H9 (cell line): ENCODE data around the gene MAP3K20. TPM values are rescaled to one million over a fixed set of nuclear protein-coding genes. Genes with fewer than 3 reads are reported as not detected.

Source experiments
- DNase-seq: peaks from one replicate; pipeline ENCODE4 v3.0.0-alpha.2; 2017
- H2AFZ ChIP-seq: one replicate; pipeline ENCODE4 v1.6.1; 2013; ENCODE audit warnings: mild to moderate bottlenecking, low read length, control low read depth, moderate library complexity
- H2AK5ac ChIP-seq: 2 replicates; pipeline ENCODE4 v1.6.1; 2013; ENCODE audit warnings: low read length, control low read depth, mixed read lengths; ENCODE audit not compliant: insufficient read length
- H2BK120ac ChIP-seq: one replicate; pipeline ENCODE4 v1.6.1; 2013; ENCODE audit warnings: low read depth, mild to moderate bottlenecking, low read length, control low read depth, inconsistent platforms; ENCODE audit not compliant: poor library complexity, severe bottlenecking
- H2BK12ac ChIP-seq: 2 replicates; pipeline ENCODE4 v1.6.1; 2013; ENCODE audit warnings: low read length, control low read depth, mixed read lengths, low read depth; ENCODE audit not compliant: insufficient read length
- H2BK15ac ChIP-seq: 2 replicates; pipeline ENCODE4 v1.6.1; 2013; ENCODE audit warnings: low read depth, low read length, control low read depth
- H2BK20ac ChIP-seq: one replicate; pipeline ENCODE4 v1.6.1; 2013; ENCODE audit warnings: low read depth, mild to moderate bottlenecking, low read length, control low read depth, inconsistent platforms; ENCODE audit not compliant: poor library complexity, severe bottlenecking
- H2BK5ac ChIP-seq: 2 replicates; pipeline ENCODE4 v1.6.1; 2013; ENCODE audit warnings: low read length, control low read depth, mixed read lengths; ENCODE audit not compliant: insufficient read length
- H3K14ac ChIP-seq: 2 replicates; pipeline ENCODE4 v1.6.1; 2013; ENCODE audit warnings: low read length, control low read depth; ENCODE audit not compliant: insufficient read depth
- H3K18ac ChIP-seq: 2 replicates; pipeline ENCODE4 v1.6.1; 2013; ENCODE audit warnings: low read depth, mild to moderate bottlenecking, mixed read lengths, low read length, control low read depth; ENCODE audit not compliant: insufficient read length
- H3K23ac ChIP-seq: 2 replicates; pipeline ENCODE4 v1.6.1; 2013; ENCODE audit warnings: low read length, control low read depth, mixed read lengths, low read depth; ENCODE audit not compliant: insufficient read length
- H3K23me2 ChIP-seq: 2 replicates; pipeline ENCODE4 v1.6.1; 2013; ENCODE audit warnings: low read depth, mild to moderate bottlenecking, mixed read lengths, low read length, control low read depth; ENCODE audit not compliant: insufficient read length, poor library complexity, severe bottlenecking
- H3K27ac ChIP-seq: 2 replicates; pipeline ENCODE4 v1.5.1; 2013; ENCODE audit warnings: low read length, control low read depth, mixed read lengths, low read depth; ENCODE audit not compliant: insufficient read length
- H3K27me3 ChIP-seq: 2 replicates; pipeline ENCODE4 v1.6.1; 2013; ENCODE audit warnings: low read length, control low read depth, inconsistent platforms; ENCODE audit not compliant: insufficient read depth
- H3K4ac ChIP-seq: 2 replicates; pipeline ENCODE4 v1.6.1; 2013; ENCODE audit warnings: low read depth, mild to moderate bottlenecking, control low read depth, inconsistent platforms, low read length, moderate library complexity
- H3K4me1 ChIP-seq: 2 replicates; pipeline ENCODE4 v1.6.1; 2013; ENCODE audit warnings: low read length, control low read depth, inconsistent platforms; ENCODE audit not compliant: insufficient read depth
- H3K4me2 ChIP-seq: 2 replicates; pipeline ENCODE4 v1.6.1; 2013; ENCODE audit warnings: low read length, control low read depth, mixed read lengths; ENCODE audit not compliant: insufficient read length, insufficient read depth
- H3K56ac ChIP-seq: 2 replicates; pipeline ENCODE4 v1.6.1; 2013; ENCODE audit warnings: low read depth, mild to moderate bottlenecking, mixed read lengths, low read length, control low read depth; ENCODE audit not compliant: insufficient read length
- H3K79me1 ChIP-seq: 2 replicates; pipeline ENCODE4 v1.6.1; 2013; ENCODE audit warnings: low read depth, mild to moderate bottlenecking, moderate library complexity, low read length, control low read depth, inconsistent platforms; ENCODE audit not compliant: insufficient read depth, poor library complexity, severe bottlenecking
- H3K79me2 ChIP-seq: 2 replicates; pipeline ENCODE4 v1.6.1; 2013; ENCODE audit warnings: low read length, control low read depth, inconsistent platforms; ENCODE audit not compliant: insufficient read depth
- H3K9ac ChIP-seq: 2 replicates; pipeline ENCODE4 v1.6.1; 2013; ENCODE audit warnings: low read length, control low read depth, mixed read lengths; ENCODE audit not compliant: insufficient read length; ENCODE audit errors: extremely low read depth
- H3K9me3 ChIP-seq: one replicate; pipeline ENCODE4 v1.6.1; 2013; ENCODE audit warnings: low read depth, low read length, inconsistent platforms; ENCODE audit not compliant: control insufficient read depth
- H3T11ph ChIP-seq: one replicate; pipeline ENCODE4 v1.6.1; 2013; ENCODE audit warnings: mild to moderate bottlenecking, low read length, control low read depth, inconsistent platforms
- H4K20me1 ChIP-seq: one replicate; pipeline ENCODE4 v1.6.1; 2013; ENCODE audit not compliant: control insufficient read depth, insufficient read length, insufficient read depth
- H4K5ac ChIP-seq: 2 replicates; pipeline ENCODE4 v1.6.1; 2013; ENCODE audit warnings: low read depth, mild to moderate bottlenecking, mixed read lengths, low read length, control low read depth; ENCODE audit not compliant: insufficient read length
- H4K8ac ChIP-seq: replicated peaks from 2 replicates; pipeline ENCODE4 v1.6.1; 2013; ENCODE audit warnings: low read length, control low read depth, mixed read lengths, low read depth; ENCODE audit not compliant: insufficient read length
- H4K91ac ChIP-seq: 2 replicates; pipeline ENCODE4 v1.6.1; 2013; ENCODE audit warnings: low read depth, mild to moderate bottlenecking, moderate library complexity, mixed read lengths, low read length, control low read depth; ENCODE audit not compliant: insufficient read length
- H3K27ac Mint-ChIP-seq, 3 experiments: 2 replicates in 2 of 3; 3 replicates in 1 of 3; pipeline ENCODE4 v1.8.0; 2020 to 2021; ENCODE audit warnings: mixed read lengths in 3 of 3, mild to moderate bottlenecking in 1 of 3, moderate library complexity in 1 of 3
- H3K27me3 Mint-ChIP-seq: 2 replicates; pipeline ENCODE4 v1.8.0; 2021; ENCODE audit warnings: low read depth, mild to moderate bottlenecking, moderate library complexity, mixed read lengths
- H3K36me3 Mint-ChIP-seq, 3 experiments: 2 replicates in 2 of 3; 3 replicates in 1 of 3; pipeline ENCODE4 v1.8.0; 2020 to 2021; ENCODE audit warnings: low read depth in 3 of 3, mixed read lengths in 3 of 3; ENCODE audit not compliant: insufficient read depth in 1 of 3
- H3K4me1 Mint-ChIP-seq, 2 experiments: 2 replicates each; pipeline ENCODE4 v1.8.0; 2020; ENCODE audit warnings: mixed read lengths in 2 of 2
- H3K4me3 Mint-ChIP-seq, 2 experiments: 2 replicates in 1 of 2; 3 replicates in 1 of 2; pipeline ENCODE4 v1.8.0; 2020 to 2021; ENCODE audit warnings: mild to moderate bottlenecking in 2 of 2, mixed read lengths in 2 of 2, moderate library complexity in 1 of 2
- H3K9me3 Mint-ChIP-seq, 2 experiments: 2 replicates in 1 of 2; 3 replicates in 1 of 2; pipeline ENCODE4 v1.8.0; 2020; ENCODE audit warnings: mild to moderate bottlenecking in 2 of 2, mixed read lengths in 2 of 2, moderate library complexity in 1 of 2
- WGBS: extraction: QIAGEN DNeasy Blood & Tissue Kit; methylation state at CpG from one replicate; pipeline ENCODE4 v1.1.7; 2013; ENCODE audit warnings: missing lambda C conversion rate, low lambda C conversion rate, mixed read lengths; ENCODE audit not compliant: insufficient read length; ENCODE audit errors: extremely low coverage; 5-methylcytosine and 5-hydroxymethylcytosine counted together
- total RNA-seq: library from RNA; stranded (reverse); gene quantifications from 2 replicates; pipeline ENCODE4 v1.2.1, GENCODE V29; 2021
- TF ChIP-seq, protein P1 (sequence below): fragments of 200-600 bp; sonication (generic); conservative IDR thresholded peaks from 3 replicates; pipeline ENCODE4 v1.8.0; 2021; ENCODE audit warnings: antibody characterized with exemption, mild to moderate bottlenecking

Gene MAP3K20
- total RNA-seq, 1 experiment from 2014 or later: 8.7 TPM

GRCh38 chr2:173053043-173053699 lies 22.5 kb upstream of the MAP3K20 start:
- H2BK12ac ChIP-seq: no peak overlapping the region
- H2BK5ac ChIP-seq: no peak overlapping the region
- Mint-ChIP-seq H3K27ac (no peak overlapping the region), H3K9me3 (peaks cover under 1% of the 10 kb centered on the region in 2 experiments; a peak in 2 of 5 replicates), H3K36me3 (peaks cover 0 to under 1% (median 0%) of the 10 kb centered on the region in 3 experiments; a peak in 1 of 7 replicates), H3K4me3 (no peak overlapping the region), H3K27me3 (peaks cover 9% of the 10 kb centered on the region; the same call in 1 of the 2 replicates), H3K4me1 (no peaks in the 10 kb centered on the region)
- no peak overlapping the region for H3T11ph ChIP-seq
- H2BK120ac ChIP-seq: no peak overlapping the region
- H3K27me3 ChIP-seq: no peaks in the 10 kb centered on the region
- no peak overlapping the region for H4K8ac ChIP-seq
- no peaks in the 10 kb centered on the region for H3K9me3 ChIP-seq
- no peak overlapping the region for H3K4ac ChIP-seq
- H3K4me2 ChIP-seq: no peak overlapping the region
- H4K20me1 ChIP-seq: no peaks in the 10 kb centered on the region
- no peaks in the 10 kb centered on the region for H3K79me2 ChIP-seq
- no peak overlapping the region for H3K27ac ChIP-seq
- H3K14ac ChIP-seq: no peak overlapping the region
- no peak overlapping the region for H4K5ac ChIP-seq
- H2AFZ ChIP-seq: no peak overlapping the region
- H3K9ac ChIP-seq: no peak overlapping the region
- WGBS: no CpG with 5 or more reads among the region's 3 CpGs
- no peak overlapping the region for H3K56ac ChIP-seq
- no peak overlapping the region for H4K91ac ChIP-seq
- no peaks in the 10 kb centered on the region for H3K79me1 ChIP-seq
- no peak overlapping the region for H3K23ac ChIP-seq
- no peak overlapping the region for H2AK5ac ChIP-seq
- no peak overlapping the region for H3K18ac ChIP-seq
- H2BK15ac ChIP-seq: no peak overlapping the region
- H2BK20ac ChIP-seq: no peak overlapping the region
- no peaks in the 10 kb centered on the region for H3K4me1 ChIP-seq
- TF ChIP-seq, protein P1, sequence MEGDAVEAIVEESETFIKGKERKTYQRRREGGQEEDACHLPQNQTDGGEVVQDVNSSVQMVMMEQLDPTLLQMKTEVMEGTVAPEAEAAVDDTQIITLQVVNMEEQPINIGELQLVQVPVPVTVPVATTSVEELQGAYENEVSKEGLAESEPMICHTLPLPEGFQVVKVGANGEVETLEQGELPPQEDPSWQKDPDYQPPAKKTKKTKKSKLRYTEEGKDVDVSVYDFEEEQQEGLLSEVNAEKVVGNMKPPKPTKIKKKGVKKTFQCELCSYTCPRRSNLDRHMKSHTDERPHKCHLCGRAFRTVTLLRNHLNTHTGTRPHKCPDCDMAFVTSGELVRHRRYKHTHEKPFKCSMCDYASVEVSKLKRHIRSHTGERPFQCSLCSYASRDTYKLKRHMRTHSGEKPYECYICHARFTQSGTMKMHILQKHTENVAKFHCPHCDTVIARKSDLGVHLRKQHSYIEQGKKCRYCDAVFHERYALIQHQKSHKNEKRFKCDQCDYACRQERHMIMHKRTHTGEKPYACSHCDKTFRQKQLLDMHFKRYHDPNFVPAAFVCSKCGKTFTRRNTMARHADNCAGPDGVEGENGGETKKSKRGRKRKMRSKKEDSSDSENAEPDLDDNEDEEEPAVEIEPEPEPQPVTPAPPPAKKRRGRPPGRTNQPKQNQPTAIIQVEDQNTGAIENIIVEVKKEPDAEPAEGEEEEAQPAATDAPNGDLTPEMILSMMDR: no peak
- no peaks in the 10 kb centered on the region for H3K23me2 ChIP-seq
- DNase-seq: no peak
